ENCODE measurements around the gene SBNO1. TPM values are rescaled to one million over a fixed set of nuclear protein-coding genes. Genes with fewer than 3 reads are reported as not detected.

SBNO1 gene
- total RNA-seq, 4 donors from 2014 or later: 19.2 to 26.2 (median 21.4) TPM

DNA sequence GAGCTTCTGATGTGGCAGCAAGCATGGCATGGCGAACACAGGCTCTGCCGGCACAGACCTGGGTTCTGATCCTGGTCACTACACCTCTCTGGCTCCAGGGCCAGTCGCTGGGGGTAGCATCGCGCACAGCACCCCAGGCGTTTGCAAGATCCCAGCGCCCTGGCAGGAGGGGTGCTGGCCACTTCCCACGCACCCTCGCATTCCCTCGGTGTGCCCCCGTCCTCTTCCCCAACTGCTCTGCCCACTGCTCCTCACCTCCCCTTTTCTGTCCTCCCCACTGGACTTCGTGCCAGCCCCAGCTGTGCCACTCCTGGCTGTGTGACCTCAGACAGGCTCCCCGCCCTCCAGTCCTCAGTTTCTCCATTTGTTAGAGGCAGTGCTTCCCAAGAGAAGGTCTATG is 95.8 kb downstream of the SBNO1 start:
- TF ChIP-seq, protein P1, sequence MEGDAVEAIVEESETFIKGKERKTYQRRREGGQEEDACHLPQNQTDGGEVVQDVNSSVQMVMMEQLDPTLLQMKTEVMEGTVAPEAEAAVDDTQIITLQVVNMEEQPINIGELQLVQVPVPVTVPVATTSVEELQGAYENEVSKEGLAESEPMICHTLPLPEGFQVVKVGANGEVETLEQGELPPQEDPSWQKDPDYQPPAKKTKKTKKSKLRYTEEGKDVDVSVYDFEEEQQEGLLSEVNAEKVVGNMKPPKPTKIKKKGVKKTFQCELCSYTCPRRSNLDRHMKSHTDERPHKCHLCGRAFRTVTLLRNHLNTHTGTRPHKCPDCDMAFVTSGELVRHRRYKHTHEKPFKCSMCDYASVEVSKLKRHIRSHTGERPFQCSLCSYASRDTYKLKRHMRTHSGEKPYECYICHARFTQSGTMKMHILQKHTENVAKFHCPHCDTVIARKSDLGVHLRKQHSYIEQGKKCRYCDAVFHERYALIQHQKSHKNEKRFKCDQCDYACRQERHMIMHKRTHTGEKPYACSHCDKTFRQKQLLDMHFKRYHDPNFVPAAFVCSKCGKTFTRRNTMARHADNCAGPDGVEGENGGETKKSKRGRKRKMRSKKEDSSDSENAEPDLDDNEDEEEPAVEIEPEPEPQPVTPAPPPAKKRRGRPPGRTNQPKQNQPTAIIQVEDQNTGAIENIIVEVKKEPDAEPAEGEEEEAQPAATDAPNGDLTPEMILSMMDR (IDR thresholded peaks at IDR 0.05; ENCODE audit: low read depth): no peak

- TF ChIP-seq, protein P1 (IDR thresholded peaks at IDR 0.05; ENCODE audit: low read depth): no peak
Observed at GRCh38 chr12:123267991-123268843, 96.4 kb downstream of the SBNO1 start.

DNA sequence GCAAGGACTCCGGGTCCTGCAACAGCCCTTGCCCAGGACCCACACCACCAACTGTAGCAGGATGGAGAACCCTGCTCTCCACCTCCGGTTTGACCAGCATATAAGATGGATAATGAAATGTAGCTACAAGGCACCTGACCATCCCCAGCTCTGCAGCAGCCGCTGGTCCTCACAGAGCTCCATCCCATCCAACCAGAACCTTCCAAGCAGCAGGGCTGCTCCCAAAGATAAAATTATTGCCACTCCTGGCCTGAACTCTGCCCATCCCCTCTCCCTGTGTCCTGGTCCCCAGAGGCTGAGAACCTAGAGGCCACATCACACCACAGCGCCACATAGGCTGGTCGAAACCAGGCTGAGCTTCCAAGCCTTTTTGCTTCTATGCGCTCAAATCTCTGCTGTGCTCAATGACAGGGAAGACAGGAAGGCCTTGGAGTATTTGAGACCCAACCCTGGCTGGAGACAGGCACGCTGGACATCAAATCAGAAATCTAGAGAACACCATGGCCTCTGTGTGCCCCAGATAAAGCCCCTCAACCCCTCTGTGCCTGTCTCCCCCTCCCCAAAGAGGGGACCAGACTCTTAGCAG is 97.2 kb downstream of the SBNO1 start:
- TF ChIP-seq, protein P1 (IDR thresholded peaks at IDR 0.05; ENCODE audit: low read depth): no peak

DNA sequence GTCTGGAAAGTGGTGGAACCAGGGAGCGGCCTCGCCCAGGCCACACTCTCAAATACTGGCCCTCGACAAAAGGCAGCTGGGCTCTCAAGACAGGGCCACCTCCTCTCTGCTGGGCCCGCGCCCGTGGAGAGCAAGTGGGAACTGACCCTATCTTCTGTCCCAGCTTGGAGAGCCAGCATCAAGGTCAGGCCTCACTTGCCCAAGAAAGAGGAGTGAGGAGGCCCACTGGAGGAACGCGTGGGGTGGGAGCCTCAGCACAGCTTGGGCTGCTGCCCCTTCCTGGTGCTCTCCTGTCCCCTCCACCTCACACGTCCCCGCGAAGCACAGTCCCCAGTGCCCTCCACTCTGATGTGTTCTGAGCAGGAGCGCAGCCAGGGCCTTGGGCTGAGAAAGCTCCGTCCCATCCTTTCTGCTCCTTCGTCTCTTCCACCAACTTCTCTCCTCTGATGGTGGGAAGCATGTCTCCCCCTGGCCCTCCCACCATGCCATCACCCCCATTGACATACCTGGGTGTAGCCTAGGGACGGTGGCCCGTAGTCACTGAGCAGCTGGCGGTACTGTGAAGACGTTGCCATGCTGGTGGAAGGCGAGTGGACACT is 97.9 kb downstream of the SBNO1 start:
- TF ChIP-seq, protein P1 (IDR thresholded peaks at IDR 0.05; ENCODE audit: low read depth): no peak

- TF ChIP-seq, protein P1 (IDR thresholded peaks at IDR 0.05; ENCODE audit: low read depth): no peak
Observed at GRCh38 chr12:123265851-123266678, 98.6 kb downstream of the SBNO1 start.

GRCh38 chr12:123264642-123265041 is 100.0 kb downstream of the SBNO1 start:
- TF ChIP-seq, protein P1 (IDR thresholded peaks at IDR 0.05; ENCODE audit: low read depth): no peak
